Measurements from ENCODE around the gene CEP41. TPM values are rescaled to one million over a fixed set of nuclear protein-coding genes. Genes with fewer than 3 reads are reported as not detected.

CEP41 gene
- polyA plus RNA-seq, 1 donor (not counting 4 experiments of a cell fraction or from before 2014, with no cell fraction given) = 13.4 TPM

GRCh38 chr7:130344271-130344866 lies 96.4 kb downstream of the CEP41 start, which contains the start of gene CPA5:
CPA5 (plus strand) TSS chr7:130344816; CDS start chr7:130346486, 1,670 bp downstream.
- TF ChIP-seq EZH2 (IDR thresholded peaks at IDR 0.05; ENCODE audit: low read length) (no peak), CTCF (optimal IDR thresholded peaks at IDR 0.05 in 1 of 3, IDR thresholded peaks at IDR 0.05 in 1 of 3, conservative IDR thresholded peaks at IDR 0.05 in 1 of 3; ENCODE audit: extremely low read depth in 1 of 3, insufficient read depth in 2 of 3, low read length in 3 of 3) (no peak)
- no peak for FAIRE-seq
- no peak for DNase-seq (ENCODE audit: low read depth, low spot score)
- Histone ChIP-seq H4K20me1 (ENCODE audit: control insufficient read depth, extremely low read depth, insufficient read depth, low read length) (no peaks in the 10 kb centered on the region), H3K9me1 (ENCODE audit: control insufficient read depth, extremely low read depth, insufficient read depth, low read length) (no peaks in the 10 kb centered on the region), H3K4me1 (ENCODE audit: control insufficient read depth, extremely low read depth, insufficient read depth, low read length) (no peaks in the 10 kb centered on the region), H3K9ac (ENCODE audit: control insufficient read depth, extremely low read depth, insufficient read depth, low read length) (no peak within 1 kb of the TSS), H3K27ac (ENCODE audit: control insufficient read depth, insufficient read depth, low read length) (no peak within 1 kb of the TSS), H3K9me3 (ENCODE audit: control insufficient read depth, low read depth, low read length) (no peaks in the 10 kb centered on the region), H2AFZ (ENCODE audit: control insufficient read depth, low read length) (no peak within 1 kb of the TSS), H3K36me3 (ENCODE audit: control insufficient read depth in 2 of 2, extremely low read depth in 1 of 2, insufficient read depth in 2 of 2, low read length in 2 of 2) (no peaks in the 10 kb centered on the region), H3K4me2 (ENCODE audit: control insufficient read depth, extremely low read depth, insufficient read depth, low read depth, low read length) (no peak within 1 kb of the TSS), H3K79me2 (ENCODE audit: control insufficient read depth, insufficient read depth, low read length) (no peaks in the 10 kb centered on the region), H3K27me3 (ENCODE audit: control insufficient read depth, extremely low read depth, insufficient read depth, low read length) (no peaks in the 10 kb centered on the region), H3K4me3 (ENCODE audit: control insufficient read depth in 2 of 3, extremely low read depth in 1 of 3, insufficient read depth in 2 of 3, low read depth in 1 of 3, low read length in 3 of 3) (no peak within 1 kb of the TSS)
- dilution Hi-C loops (cut with MboI; ENCODE audit: extremely low pct_ligation_motif_present, low sequenced_read_pairs) = no loop called here

Small RNA genes lying within 50 kb of the gene (small RNA-seq; reads per million reads assigned to genes)
- gene RF02148 (ENCODE audit: insufficient read length in 3 of 3, low read depth in 3 of 3, low replicate concordance in 1 of 3) = 0 reads per million in 3 experiments
- gene RF02149 (ENCODE audit: insufficient read length in 3 of 3, low read depth in 3 of 3, low replicate concordance in 1 of 3) = 0 reads per million in 3 experiments
- gene RF02150 (ENCODE audit: insufficient read length in 3 of 3, low read depth in 3 of 3, low replicate concordance in 1 of 3) = 0 reads per million in 3 experiments

Other genes starting within 250 kb of the CEP41 start
- 15.3 to 25.9 TPM (median 20.0 TPM) in 3 replicates for gene TMEM209, start 235.6 kb downstream of the CEP41 start, polyA plus RNA-seq
- not detected in 3 replicates for gene SSMEM1, start 233.2 kb downstream of the CEP41 start, polyA plus RNA-seq
- gene CPA2, start 174.2 kb downstream of the CEP41 start, polyA plus RNA-seq = 0.33 to 0.41 TPM (median 0.36 TPM) in 3 replicates
- gene CPA4, start 147.9 kb downstream of the CEP41 start, polyA plus RNA-seq = 248 to 423 TPM (median 276 TPM) in 3 replicates
- gene CPA5, start 96.2 kb downstream of the CEP41 start, polyA plus RNA-seq = 0.24 to 0.35 TPM (median 0.27 TPM) in 3 replicates
- gene CPA1, start 60.5 kb downstream of the CEP41 start, polyA plus RNA-seq = not detected in 3 replicates
- 3.7 to 5.8 TPM (median 3.8 TPM) in 3 replicates for gene MEST, start 51.1 kb upstream of the CEP41 start, polyA plus RNA-seq
- 31.6 to 38.8 TPM (median 35.6 TPM) in 3 replicates for gene COPG2, start 227.7 kb upstream of the CEP41 start, polyA plus RNA-seq
- gene TSGA13, start 245.5 kb upstream of the CEP41 start, polyA plus RNA-seq = not detected in 3 replicates